HG03060 (cell line): ENCODE data around the gene TRABD2B.

ENCODE experiments used
- ATAC-seq: cut with Tn5 transposase; IDR thresholded peaks from one replicate; pipeline ENCODE4 v1.9.1; 2021; ENCODE audit warnings: low read depth, moderate number of reproducible peaks; ENCODE audit not compliant: unreplicated experiment

The TRABD2B gene

DNA sequence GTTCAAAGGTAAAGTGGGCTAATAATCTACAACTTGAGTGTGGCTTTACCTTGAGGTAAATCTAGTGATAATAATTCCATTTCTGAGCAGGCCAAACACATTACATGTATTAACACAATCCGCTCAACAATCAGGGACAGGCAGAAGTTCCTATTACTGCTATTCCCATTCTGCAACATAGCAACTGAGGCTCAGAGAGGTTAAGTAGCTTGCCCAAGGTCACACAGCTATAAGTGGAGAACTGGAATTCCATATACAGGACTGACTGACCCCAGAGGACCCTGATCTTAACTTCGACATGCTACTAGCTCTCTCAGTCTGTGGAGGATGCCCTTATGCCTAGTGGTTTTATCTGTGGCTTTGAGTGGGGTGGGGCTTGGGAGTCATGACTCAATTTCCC is 110.1 kb downstream of the TRABD2B start:
- no peak for ATAC-seq

DNA sequence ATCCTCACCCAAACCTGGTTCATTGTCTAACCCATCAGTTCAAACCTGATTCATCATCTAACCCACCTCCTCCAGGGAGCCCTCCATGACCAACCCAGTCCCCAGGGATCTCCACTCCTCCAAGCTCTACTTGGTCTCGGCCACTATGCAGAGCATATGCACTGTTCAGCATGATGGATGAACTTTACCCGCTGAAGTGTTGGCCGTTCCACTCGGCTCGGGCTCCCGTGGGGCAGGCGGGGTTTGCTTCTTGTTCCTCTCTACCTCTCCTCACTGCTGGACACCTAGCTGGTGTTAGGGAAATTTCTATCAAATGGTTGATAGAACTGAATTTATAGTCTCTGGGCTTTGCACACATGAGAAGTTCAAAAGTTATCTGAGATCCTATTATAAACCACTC is 111.0 kb downstream of the TRABD2B start:
- ATAC-seq, result no peak

DNA sequence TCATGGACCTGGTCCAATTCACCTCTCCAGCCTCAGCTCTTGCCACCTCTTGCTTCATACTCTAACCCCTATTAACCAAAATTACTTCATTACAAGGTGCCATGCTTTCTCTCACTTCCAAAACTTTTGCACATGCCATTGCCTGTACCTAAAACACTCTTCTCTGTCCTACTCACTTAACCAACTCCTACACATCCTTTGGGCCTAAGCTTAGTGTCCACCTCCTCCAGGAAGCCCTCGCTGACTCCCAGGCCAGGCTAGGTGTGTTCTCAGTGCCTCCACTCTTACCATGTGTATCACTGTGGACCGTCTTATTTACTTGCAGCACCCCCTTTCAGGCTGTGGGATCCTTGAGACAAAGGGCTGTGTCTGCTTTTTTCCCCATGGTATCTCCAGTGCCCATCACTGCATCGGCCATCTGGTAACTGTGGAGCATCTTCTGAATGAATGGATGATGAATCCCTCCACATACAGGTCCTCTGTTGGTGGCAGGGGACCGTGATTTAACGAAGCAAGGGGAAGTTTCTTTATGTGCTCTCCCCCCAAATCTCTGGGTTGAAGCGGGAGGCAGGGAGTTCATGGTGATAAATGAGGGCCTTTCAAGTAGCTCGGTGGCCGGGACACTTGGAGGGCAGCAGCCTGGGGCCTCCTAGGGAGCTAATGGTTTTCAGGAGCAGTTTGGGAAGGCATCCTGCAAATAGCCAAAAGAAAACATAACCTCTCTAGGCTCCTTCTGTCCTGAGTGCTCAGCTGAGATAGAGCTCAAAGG is 111.9 kb downstream of the TRABD2B start:
- ATAC-seq, result no peak

DNA sequence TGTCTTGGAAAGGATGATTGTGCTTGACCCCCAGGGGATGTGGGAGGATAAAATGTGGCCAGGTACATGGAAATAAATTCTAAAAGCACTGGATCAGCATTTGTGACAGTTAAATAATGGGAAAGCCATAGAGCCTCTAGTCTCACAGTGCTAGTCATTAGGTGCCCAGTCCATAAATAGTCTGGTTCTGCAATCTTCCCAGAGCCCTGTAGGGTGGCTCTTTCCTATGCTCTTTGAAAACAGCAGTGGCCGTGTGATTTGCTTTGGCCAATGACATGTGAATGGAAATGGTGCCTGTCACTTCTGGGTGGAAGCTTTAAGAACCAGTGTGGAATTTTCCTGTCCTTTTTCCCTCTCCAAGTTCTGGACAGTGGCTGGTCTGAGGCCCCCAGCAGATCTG is 113.2 kb downstream of the TRABD2B start:
- no peak for ATAC-seq

DNA sequence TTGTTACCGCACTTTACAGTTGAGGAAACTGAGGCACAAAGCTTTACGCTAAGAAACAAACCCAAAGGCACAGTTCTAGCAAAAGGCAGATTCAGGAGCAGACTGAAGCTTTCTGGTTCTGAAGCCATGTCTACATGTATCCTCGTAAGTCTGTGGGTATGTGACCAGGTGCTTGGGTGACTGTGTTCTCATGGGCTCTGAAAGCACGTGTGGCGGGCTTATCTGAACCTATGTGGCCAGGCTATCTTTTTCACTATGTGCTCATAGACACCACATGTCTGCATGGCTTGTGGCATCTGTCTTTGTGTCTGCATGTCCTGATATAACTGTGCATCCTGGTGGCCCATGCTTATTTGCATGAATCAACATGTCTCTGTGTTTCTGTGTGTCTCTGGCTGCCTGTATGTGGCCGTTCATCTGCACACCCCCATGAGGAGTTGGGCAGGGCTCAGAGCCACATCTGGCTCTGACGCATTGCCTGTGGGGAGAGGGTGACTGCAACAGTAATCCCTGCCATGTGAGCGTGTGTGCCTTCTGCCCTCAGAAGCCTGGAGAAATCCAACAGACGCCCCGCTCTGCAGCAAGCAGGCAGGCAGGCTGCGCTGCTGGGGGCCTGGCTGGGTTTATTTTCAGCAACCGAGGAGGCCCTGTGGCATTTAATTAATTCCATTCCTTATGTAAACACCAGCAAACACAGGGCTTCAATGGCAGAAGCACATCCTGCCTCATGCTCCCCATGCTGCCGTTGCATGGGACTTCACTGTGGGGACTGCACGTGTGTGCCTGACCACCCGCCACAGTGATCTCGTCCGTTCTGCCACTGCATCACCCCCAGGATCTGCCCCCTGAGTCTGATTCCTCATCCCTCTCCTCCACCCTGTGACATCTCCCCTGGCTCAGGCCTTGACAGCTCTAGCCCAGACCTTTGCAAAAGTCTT is 115.4 kb downstream of the TRABD2B start:
- no peak for ATAC-seq

DNA sequence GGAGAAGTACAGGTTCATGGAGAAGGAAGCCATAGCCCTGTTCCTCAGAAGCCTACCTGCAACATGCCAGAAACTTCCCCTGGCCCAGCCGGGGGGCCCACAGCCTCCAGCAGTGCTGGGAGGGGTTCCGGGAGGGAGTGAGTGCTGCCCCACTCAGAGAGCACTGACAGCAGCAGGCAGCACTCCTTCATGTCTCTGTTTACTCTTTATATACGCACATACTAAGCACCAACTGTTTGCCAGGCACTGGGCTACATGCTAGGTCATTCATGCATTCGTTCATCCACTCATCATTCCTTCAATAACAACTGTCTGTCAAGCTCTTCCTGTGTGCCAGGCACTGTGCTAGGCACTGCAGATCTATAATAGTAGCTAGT is 120.6 kb downstream of the TRABD2B start:
- no peak for ATAC-seq

DNA sequence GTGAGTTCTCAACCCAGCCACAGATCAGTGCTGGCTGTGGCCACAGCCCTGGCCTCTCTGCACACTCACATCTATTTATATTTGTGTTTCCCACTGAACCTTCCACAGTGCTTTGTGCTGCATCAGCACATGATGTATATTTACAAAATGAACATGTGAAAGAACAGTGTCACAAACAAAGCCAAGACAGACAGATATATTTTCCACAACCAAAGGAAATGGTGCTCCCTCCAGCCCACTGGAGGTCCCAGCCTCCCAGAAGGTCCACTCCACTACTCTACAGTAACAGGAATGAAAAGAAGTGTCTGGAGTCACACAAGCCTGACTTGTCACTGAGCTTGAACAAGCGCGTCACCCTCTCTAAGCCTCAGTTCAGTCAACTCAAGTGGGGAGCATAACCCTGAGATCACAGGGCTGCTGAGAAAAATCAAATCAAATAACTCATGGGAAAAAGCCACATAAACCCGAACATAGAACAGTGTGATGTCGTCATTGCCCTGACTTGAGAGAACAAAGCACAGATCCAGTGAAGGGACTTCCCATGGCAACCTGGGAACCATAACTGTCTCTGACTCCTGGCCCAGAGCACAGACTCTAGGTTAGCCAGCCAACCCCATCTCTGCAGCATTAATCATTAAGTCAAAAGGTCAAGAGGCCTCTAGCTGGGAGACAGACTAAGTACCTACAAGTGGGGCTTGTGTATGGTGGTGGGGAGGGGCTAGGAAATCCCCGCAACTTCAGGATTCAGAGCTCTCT is 121.2 kb downstream of the TRABD2B start:
- no peak for ATAC-seq

DNA sequence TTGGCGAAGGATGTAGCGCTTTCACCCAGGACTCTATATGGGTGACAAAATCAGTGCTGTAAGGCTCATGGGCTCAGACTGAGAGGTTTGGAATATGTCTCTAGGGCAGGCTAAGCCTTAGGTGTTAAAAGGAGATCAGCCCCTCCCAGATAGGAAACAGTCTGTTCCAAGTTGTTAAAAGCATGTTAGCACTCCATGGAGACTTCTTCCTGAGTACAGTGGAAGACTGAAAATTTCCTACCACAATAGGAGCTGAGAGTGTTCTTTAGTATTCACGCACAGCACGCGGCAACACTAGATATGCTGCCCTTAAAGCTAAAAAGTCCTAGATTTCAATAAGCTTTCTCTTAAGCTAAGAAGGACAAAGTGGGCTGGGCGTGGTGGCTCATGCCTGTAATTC is 122.1 kb downstream of the TRABD2B start:
- no peak for ATAC-seq

DNA sequence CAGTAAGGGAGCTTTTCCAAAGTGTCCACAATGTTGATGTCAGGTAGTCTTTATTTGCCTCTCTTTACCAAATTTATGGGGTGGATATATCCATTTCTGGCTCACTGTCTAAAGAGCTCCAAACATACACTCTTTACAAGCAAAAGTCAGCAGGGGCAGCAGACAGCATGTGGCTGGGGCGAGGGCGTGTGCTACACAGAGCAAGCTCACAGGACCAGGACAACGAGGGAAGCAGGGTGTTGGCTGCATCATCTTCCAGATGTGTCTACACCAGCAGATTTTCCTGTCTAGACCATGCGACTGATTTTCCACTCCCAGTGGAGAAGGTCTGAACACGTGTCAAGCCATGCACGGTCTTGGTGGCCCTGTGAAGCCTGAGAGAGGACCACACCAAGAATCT is 123.8 kb downstream of the TRABD2B start:
- ATAC-seq, result no peak

DNA sequence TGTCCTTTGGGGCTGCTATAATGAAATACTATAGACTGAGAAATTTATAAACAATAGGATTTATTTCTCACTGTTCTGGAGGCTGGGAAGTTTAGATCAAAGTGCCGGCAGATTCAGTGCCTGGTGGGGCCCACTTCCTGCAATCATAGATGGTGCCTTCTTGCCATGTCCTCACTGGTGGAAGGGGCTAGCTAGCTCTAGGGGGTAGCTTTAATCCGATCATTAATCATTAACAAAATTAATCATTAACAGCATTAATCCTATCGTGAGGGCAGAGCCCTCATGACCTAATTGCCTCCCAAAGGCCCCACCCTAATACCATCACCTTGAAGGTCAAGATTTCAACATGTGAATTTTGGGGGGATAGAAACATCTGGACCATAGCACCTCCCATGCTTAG is 124.3 kb downstream of the TRABD2B start:
- no peak for ATAC-seq

DNA sequence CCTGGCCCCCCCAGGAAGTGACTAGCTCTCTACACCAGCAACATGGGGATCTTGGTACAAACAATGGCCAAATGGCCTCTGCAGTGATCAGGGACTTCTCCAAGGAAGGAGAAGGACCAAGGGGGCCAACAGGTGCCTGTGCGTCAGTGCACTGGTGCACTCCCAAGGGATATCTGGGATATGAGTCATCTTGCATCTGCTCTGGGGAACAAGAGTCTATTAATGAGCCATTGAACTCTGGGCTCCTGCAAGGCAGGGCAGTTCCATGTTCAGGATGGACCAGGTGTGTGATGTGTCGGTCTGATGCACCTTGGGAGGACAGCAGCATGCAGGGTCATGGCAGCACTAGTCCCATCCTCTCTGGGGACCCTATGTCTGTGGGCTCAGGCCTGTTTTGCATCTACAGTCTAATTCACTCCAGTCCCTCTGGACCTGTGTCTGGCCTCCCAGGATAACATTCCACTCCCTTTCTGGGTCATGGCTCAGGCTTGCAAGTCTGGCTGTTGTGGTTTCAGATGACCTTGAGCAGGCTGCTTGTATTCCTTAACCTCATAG is 125.3 kb downstream of the TRABD2B start:
- ATAC-seq, result no peak

DNA sequence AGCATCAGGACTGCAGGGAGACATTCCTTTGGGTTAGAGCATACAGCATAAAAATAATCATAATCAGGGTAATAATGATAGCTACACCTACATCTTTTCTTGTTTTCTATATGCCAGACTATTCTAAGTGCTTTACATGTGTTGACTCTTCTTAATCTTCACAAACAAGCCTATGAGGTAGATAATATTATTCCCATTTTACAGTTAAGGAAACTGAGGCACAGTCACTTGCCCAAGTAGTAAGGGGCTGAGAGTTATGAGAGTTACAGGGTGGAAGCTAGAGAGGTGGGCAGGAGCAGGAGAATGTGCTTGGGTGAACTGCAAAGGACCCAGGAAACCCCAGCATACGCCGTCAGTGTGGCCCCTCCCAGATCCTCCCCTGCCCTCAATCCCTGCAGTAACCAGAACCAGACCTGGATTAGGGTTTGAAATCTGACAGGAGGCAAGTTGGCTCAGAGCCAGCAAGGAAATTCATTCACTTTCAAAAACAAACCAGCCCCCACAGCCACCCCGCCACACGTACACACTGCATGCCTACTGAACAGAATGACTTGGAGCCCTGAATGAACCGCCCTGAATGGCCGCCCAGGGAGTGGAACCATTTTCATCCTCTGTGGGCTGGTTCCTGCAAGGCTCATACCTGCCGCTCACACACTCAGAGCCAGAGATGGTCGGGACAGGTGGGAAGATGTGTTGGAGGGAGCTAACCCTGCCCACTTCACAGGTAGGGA is 126.1 kb downstream of the TRABD2B start:
- no peak for ATAC-seq

DNA sequence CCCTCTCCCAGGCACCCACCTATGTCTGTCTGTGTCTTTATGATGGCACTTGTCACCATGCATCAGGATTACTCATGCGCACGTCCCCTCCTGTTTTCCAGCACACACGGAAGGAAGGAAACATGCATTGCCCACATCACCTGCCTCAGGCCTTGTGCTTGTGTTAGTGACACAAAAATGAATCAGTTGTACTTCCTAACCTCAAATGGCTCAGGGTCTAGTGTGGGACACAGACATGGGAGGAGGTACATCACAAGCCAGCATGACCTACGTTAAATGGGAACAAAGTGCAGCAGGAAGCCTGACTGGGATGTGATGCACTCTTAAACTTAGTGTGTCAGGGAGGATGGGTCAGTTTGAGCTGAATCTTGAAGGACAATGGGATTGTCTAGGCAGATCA is 126.7 kb downstream of the TRABD2B start:
- ATAC-seq, result no peak

DNA sequence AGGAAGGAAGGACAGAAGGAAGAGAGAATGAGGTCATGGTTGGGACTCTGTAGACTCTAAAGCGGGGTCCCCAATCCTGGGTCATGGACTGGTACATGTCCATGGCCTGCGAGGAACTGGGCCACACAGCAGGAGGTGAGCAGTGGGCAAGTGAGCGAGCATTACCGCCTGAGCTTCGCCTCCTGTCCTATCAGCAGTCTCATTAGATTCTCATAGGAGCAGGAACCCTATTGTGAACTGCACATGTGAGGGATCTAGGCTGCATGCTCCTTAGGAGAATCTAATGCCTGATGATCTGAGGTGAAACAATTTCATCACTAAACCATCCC is 128.9 kb downstream of the TRABD2B start:
- ATAC-seq, result no peak

DNA sequence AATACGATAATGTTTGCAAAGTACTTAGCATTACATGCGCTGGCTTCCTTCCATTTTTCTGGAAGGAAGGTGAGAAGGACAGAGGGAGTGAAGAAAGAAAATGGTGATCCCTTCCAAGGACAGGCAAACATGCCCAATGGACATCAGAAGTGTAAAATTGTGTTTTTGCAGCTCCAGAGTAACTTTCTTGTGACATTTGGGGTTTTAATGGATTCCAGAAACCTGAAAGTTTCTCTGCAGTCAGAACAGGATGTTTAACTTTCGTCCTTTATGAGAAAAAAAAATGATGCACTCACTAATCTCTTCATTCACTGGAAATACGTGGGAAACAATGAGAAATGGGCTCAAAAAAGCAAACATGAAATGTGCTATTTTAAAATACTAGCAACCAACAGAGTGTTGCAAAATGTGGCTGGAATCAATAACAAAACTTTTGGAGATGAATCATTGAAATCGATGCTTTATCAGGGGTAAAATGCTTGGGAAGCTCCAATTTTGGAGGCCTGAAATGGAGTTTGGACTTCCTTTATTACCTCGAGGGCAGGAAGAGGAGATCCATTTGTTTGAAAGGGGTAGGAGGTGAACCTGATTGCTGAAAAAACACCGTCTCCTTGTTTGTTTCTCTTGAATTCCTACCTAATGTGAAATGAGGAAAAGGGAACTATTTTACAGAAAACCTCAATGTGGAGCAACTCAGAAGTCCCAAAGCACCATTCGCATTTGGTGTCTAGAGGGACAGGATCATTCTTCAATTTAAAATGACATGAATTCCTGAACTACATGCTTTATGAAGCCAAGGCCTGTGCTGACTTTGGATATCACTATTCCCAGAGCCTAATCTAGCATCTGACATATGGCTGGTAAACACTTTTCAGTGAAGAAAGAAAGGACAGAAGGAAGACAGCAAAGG is 129.5 kb downstream of the TRABD2B start:
- ATAC-seq, result no peak

DNA sequence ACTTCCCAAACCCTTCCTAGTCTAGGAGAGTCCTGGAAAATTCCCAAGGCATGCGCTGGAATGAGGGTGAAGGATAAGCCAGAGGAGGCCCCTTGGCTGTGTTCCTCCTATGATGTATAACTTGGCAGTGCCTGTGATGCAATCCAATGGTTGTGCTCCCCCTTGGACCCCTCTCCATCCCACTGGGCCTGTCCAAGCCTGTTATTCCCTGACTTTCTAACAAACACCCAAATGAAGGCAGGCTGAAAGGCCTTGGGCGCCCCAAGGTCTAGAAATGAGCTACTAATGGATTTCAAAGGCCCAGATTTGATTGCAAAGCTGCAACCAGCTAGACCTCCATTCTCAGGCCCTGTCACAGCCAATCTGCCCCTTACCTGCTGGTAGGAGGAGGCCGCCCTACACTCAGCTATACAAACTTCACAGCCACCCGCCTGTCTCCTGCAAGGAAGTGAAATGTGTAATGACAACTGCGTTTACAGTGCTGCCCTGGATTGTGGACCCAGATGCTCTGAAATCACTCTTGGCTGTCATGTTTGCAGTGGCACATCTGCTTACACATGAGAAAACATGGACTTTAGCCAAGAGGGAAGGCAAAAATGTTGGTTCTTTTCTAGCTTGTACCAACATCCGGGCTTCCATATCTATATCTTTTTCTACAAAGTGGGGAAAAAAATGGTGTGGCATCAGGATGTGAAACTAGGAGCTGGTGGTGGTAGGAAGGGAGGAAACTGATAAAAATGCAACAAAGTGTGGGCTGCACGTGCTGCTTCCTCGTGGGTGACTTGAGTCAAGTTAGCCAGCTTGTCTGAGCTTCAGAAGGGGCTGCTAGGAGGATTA is 130.4 kb downstream of the TRABD2B start:
- no peak for ATAC-seq

DNA sequence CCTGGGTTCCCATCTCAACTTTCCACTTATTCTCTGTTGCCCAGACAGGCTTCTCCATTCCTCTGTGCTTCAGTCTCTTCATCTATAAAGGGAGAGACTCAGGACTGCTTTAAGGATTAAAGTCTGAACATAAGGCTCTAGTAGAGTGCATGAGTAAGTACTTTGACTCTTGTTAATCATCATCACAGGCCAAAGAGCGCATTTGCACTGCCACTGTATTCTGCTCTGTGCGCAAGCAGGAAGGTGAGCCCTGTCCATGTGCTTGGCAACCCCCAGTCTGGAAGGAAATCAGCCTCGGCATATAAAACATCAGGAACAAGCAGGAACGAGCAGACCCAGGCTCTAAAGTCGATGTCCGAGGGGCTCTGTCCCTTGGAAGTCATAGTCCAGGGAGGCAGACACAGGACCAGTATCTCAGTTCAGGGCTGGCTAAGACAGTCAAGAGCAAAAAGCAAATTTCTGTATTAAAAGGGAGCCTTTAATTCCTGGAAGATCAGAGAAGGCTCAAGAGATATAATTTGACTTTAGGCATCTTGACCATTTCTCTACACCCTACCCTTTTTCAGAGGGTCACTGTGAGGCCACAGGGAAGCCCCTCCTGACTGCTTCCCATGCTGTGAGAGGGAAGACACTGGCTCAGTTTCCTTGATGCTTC is 131.2 kb downstream of the TRABD2B start:
- ATAC-seq, result no peak
